Measurements from ENCODE around the gene FNTB. TPM values are rescaled to one million over a fixed set of nuclear protein-coding genes. Genes with fewer than 3 reads are reported as not detected.

The FNTB gene
- total and polyA plus RNA-seq, 2 experiments from 2014 or later = 8.6 to 12.5 TPM

DNA sequence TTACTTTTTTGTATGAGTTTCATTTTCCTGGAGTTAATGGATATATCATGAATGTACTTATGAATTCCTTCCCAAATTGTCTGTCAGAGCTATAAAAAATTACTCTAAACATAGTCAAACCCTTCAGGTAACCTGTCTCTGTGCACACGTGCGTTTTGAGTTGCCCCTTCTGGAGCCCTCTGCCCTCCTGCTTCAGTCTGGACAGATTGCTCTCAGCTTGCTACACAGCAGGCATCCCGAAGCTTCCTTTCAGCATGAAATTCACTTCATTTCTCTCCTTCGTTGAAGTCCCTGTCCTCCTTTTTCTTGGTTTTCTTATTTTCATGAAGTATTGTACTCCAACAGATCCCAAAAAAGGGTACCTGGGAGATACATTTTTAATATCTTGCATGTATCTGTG lies 47.3 kb downstream of the FNTB start:
- Histone ChIP-seq H3K9me2 (ENCODE audit: insufficient read depth) (no peaks in the 10 kb centered on the region), H3F3A (replicated peaks; ENCODE audit: low read depth) (no peaks in the 10 kb centered on the region), H3K36me3 (ENCODE audit: insufficient read depth) (no peaks in the 10 kb centered on the region; the same call in 1 of the 2 replicates), H2AFZ (no peak overlapping the region), H3K4me3 (no peak overlapping the region), H3K27me3 (ENCODE audit: insufficient read depth) (no peaks in the 10 kb centered on the region), H3K79me2 (replicated peaks; ENCODE audit: insufficient read depth) (no peaks in the 10 kb centered on the region), H4K20me1 (replicated peaks; ENCODE audit: insufficient read depth) (no peaks in the 10 kb centered on the region), H3K4me2 (no peak overlapping the region), H3K27ac (ENCODE audit: low read depth) (no peak overlapping the region), H3K4me1 (ENCODE audit: insufficient read depth) (no peaks in the 10 kb centered on the region)
- TF ChIP-seq ZNF462 (CRISPR knock-in tag; IDR thresholded peaks at IDR 0.05) (no peak), ETS1 (IDR thresholded peaks at IDR 0.05) (no peak), NANOG (IDR thresholded peaks at IDR 0.05; ENCODE audit: borderline replicate concordance) (no peak), ZNF331 (CRISPR knock-in tag; IDR thresholded peaks at IDR 0.05; ENCODE audit: low read depth) (no peak), STAT1 (IDR thresholded peaks at IDR 0.05; ENCODE audit: unreplicated experiment) (no peak), POLR2AphosphoS5 (IDR thresholded peaks at IDR 0.05; ENCODE audit: low read depth) (no peak), EZH2 (IDR thresholded peaks at IDR 0.05; ENCODE audit: low read depth, unreplicated experiment) (no peak), JUNB (IDR thresholded peaks at IDR 0.05; ENCODE audit: unreplicated experiment) (no peak)
- TF ChIP-seq, protein P1, sequence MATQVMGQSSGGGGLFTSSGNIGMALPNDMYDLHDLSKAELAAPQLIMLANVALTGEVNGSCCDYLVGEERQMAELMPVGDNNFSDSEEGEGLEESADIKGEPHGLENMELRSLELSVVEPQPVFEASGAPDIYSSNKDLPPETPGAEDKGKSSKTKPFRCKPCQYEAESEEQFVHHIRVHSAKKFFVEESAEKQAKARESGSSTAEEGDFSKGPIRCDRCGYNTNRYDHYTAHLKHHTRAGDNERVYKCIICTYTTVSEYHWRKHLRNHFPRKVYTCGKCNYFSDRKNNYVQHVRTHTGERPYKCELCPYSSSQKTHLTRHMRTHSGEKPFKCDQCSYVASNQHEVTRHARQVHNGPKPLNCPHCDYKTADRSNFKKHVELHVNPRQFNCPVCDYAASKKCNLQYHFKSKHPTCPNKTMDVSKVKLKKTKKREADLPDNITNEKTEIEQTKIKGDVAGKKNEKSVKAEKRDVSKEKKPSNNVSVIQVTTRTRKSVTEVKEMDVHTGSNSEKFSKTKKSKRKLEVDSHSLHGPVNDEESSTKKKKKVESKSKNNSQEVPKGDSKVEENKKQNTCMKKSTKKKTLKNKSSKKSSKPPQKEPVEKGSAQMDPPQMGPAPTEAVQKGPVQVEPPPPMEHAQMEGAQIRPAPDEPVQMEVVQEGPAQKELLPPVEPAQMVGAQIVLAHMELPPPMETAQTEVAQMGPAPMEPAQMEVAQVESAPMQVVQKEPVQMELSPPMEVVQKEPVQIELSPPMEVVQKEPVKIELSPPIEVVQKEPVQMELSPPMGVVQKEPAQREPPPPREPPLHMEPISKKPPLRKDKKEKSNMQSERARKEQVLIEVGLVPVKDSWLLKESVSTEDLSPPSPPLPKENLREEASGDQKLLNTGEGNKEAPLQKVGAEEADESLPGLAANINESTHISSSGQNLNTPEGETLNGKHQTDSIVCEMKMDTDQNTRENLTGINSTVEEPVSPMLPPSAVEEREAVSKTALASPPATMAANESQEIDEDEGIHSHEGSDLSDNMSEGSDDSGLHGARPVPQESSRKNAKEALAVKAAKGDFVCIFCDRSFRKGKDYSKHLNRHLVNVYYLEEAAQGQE (IDR thresholded peaks at IDR 0.05; ENCODE audit: unreplicated experiment) = no peak
- DNase-seq (ENCODE audit: low spot score) (no peak), ATAC-seq (no peak)
- no peaks in the 10 kb centered on the region for H3K9me3 Mint-ChIP-seq
- peaks cover 15% of the 10 kb centered on the region for H3K36me3 Mint-ChIP-seq (ENCODE audit: low read depth)
- no peaks in the 10 kb centered on the region for H3K4me1 Mint-ChIP-seq
- H3K4me3 Mint-ChIP-seq = no peak overlapping the region
- no peaks in the 10 kb centered on the region for H3K27me3 Mint-ChIP-seq (ENCODE audit: insufficient read depth, low read depth, poor library complexity)
- H3K27ac Mint-ChIP-seq = no peak overlapping the region

Measured in GM23338 (cell line).